Stimulated activated CD8-positive, alpha-beta memory T cell treated with anti-CD3 and anti-CD28 coated beads, Interleukin-2, amount 100 ng/mL, for 1 hour (primary cell): ENCODE results near the gene ESYT1.
"Not testable (repeated sequence)": the region's sequence is repeated elsewhere in the genome, so short reads cannot be mapped to it uniquely, and the experiment has no call there.

Source experiments
- DNase-seq, 2 donors: peaks; one replicate each; pipeline ENCODE4 v3.0.0-alpha.2; 2020; ENCODE audit warnings: low read depth in 2 of 2

The ESYT1 gene

DNA sequence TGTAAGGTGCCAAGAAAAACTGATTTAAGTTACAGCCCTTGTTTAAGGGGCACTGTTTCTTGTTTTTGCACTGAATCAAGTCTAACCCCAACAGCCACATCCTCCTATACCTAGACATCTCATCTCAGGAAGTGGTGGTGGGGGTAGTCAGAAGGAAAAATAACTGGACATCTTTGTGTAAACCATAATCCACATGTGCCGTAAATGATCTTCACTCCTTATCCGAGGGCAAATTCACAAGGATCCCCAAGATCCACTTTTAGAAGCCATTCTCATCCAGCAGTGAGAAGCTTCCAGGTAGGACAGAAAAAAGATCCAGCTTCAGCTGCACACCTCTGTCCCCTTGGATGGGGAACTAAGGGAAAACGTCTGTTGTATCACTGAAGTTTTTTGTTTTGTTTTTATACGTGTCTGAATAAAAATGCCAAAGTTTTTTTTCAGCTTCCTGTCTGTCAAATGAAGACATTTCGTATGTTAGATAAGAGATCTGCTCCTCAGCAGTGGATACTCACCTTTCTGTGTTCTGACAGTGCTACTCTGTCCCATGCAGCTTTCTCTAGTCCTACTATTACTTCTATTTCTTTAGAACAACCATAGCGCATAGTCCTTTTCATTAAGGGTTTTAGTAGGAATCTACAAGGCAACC lies 24.9 kb upstream of the ESYT1 start:
- no peak for DNase-seq

DNA sequence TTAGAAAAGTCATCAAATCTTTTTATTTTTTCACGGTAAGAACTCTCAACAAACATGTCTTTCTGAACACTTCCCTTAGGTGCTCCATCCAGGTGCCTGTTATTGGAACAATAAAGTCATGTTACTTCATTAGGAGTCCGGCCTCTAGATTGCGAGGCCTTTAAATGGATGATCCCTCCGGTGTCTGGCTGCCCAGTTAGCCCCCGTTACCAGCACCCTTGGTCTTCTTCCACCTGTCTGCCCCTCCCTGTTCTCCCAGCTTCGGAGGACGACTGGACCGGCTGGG lies 24.3 kb upstream of the ESYT1 start:
- no peak for DNase-seq

DNA sequence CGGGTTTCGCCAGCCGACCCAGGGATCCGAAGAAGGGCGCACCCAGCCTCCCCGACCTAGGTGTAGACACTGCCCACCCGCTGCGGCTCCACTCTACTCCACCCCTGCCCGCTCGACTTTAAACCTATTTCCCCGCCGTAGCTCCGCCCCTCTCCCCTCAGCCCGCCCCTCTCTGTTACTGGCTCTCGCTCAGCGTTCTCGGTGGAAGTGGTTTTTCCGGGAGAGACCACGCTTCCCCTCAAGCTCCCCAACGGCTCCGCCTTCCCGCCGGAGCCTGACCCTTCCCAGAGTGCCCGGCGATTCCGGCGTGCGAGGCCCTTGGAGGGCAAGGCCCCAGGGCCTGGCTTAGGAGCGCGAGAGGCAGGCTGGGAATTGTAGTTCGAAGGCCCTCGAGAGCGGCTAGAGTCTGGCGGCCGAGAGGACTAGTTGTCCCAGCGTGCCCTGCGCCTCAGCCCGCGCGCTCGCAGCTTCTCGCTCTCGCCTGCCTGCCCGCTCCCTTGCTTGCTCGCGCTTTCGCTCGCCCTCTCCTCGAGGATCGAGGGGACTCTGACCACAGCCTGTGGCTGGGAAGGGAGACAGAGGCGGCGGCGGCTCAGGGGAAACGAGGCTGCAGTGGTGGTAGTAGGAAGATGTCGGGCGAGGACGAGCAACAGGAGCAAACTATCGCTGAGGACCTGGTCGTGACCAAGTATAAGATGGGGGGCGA lies 23.8 kb upstream of the ESYT1 start, which contains the start of gene PA2G4:
Gene PA2G4, plus strand, starts transcription at position 451 of the 706 bp plus-strand sequence. Its CDS starts 179 bp downstream, at position 630.
- peak; percentile 90 to 92 for DNase-seq

DNA sequence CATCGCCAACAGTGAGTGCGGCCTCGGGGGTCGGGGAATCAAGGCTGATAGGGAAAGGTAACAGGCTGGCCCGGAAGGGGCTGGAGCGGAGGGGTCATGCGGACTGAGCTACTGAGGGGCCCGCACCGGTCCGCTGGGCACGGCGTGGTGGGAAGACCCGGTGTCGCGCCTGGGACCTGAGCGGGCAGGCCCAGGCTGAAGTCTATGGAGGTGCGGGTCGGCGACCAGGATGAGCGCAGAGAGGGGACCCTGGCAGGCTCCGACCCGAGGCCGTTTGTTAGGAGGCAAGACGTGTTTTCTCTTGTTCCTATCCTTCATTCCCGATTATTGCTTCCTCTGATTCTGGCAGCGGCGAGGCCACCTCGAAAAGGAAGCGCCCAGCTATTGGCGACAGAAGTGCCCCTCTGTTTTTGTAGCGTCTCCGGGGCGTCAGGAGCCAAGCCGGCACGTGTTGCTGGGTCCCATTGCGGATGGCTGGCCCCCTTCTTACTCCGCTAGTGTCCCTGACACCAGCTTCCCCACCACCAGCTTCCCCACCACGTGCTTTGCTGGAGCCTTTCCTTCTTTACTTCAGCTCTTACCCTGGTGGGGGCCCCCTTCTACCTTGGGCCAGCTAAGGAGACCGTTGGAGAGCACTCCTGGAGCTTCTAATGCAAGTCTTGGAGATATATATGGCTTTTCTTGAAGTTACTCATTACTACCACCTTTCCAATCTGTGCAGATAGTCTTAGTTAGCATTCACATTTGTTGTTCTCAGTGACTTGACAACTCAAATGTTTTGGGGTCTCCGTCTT lies 23.1 kb upstream of the ESYT1 start:
- DNase-seq, result no peak

DNA sequence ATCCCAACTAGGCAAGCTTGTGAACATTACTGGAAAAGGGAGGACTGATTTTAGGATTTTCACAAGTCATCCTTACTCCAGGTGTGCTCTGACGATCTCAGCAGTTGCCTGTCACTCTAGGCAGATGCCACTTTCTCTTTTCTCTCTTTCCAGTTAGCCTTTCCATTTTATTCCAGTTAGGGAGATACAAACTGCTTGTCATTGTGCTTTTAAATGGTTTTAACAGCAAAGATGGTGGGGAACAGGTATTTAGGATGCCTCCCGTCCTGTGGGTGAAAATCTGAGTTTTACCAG lies 22.5 kb upstream of the ESYT1 start:
- no peak for DNase-seq

DNA sequence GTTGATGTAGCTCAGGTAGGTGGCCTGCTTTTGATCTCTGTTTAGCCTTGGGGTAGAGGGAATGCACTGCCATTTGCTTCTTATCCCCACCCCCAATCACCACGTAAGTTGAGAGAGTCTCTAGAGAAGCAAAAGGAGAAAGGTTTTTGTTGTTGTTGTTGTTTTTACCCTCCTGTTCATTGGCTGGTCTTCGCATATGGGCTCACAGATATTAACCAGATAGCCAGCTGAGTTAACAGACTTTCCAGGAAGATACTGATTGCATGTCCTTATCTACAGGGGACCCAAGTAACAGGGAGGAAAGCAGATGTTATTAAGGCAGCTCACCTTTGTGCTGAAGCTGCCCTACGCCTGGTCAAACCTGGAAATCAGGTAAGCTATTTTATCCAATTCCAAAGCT lies 20.8 kb upstream of the ESYT1 start:
- no peak for DNase-seq

DNA sequence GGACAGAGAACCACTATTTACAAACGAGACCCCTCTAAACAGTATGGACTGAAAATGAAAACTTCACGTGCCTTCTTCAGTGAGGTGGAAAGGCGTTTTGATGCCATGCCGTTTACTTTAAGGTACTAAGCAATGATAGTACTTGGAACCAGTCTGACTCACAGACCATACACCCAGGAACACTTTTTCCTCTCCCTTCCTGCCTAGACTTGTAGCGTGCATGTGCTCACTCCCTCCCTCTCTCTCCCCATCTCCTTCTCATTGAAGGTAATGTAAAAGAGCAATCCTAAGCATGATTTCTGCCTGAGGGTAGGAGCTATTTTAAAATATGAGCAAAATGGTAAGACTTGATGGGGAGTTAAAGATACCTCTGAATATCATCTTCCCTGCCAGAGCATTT lies 17.5 kb upstream of the ESYT1 start:
- DNase-seq, result no peak

DNA sequence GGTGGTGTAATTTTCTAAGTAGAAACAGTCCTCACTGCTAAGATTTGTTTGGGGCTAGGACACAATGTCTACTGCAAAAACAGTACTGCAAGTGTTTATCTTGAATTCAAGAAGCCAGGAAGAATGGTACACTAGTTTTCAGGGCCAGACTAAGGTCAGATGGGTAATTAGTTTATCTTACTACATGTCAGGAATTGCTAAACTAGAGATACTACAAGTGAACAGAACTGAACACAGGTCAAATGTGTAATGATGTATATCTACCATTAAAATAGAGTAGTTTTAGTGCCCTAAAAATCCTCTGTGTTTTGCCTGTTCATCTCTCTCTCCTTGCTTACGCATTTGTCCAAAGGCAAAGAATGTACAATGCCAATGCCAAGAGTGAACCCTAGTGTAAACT lies 14.0 kb upstream of the ESYT1 start:
- DNase-seq, result no peak

DNA sequence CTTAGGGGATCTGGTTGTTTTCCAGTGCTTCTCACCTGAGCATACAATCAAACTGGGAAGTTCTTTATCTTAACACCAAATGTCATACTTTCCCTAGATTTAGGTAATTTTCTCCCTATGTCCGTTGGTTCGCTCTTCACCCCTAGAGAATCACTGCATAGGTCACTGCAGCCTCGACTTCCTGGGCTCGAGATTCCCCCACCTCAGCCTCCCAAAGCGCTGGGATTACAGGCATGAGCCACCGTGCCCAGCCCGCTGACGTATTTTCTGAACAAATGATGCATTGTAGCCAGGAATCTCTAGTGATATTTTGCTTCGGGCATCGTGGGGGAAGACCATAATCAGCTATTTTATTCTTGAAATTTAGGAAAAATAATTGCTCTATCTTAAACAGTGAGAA lies 12.7 kb upstream of the ESYT1 start:
- no peak for DNase-seq

DNA sequence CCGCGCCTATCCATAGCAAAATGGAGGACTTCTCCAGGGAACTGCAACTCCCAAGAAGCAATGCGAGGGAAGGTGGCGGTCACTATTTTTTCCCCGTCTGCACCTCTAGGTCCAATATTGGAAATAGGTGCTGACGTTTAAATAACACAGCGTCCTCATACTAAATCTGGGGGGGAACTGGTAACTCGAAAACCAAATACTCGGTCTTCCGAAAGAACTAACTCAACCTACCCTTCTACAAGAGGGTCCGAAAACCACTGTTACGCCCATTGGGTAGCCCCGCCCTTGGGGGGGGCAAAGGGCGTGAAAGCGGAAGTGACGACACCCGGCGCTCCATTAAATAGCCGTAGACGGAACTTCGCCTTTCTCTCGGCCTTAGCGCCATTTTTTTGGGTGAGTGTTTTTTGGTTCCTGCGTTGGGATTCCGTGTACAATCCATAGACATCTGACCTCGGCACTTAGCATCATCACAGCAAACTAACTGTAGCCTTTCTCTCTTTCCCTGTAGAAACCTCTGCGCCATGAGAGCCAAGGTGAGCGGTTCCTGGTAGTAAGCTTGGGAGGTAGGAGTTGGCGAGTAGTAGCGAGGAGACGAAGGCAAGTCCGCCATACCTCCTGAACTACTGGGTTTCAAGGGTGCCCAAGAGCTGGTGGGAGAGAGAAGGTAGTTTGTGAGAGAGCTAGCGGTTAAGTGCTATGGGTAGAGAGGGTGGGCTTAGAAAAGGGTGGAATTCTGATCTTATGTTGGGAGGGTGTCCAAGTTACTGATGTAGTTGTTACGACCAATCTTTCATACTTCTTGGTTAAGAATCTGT lies 11.6 kb upstream of the ESYT1 start, which contains the start of gene RPL41:
Gene RPL41, plus strand, starts transcription at position 367 of the 815 bp plus-strand sequence.
- peak; percentile 92 to 94 for DNase-seq

DNA sequence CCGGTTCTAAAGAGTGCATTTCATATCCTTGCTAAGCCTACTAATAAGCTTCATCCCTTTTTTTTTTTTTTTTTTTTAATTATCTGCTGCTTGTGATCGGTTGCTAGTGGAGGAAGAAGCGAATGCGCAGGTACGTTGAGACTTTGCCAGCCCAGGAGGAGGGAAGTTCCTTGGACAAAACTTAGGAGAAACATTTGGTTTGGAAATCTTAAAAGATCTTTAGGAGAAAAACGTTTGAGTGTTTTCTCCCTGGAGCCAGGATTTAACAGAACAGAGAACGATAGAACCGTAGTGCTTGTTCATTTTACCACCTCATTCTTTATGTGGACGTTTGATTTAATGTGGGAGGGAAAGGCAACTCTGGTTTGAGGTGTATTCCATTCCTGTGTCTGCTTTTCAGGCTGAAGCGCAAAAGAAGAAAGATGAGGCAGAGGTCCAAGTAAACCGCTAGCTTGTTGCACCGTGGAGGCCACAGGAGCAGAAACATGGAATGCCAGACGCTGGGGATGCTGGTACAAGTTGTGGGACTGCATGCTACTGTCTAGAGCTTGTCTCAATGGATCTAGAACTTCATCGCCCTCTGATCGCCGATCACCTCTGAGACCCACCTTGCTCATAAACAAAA lies 10.9 kb upstream of the ESYT1 start:
- DNase-seq, result not testable (repeated sequence)

DNA sequence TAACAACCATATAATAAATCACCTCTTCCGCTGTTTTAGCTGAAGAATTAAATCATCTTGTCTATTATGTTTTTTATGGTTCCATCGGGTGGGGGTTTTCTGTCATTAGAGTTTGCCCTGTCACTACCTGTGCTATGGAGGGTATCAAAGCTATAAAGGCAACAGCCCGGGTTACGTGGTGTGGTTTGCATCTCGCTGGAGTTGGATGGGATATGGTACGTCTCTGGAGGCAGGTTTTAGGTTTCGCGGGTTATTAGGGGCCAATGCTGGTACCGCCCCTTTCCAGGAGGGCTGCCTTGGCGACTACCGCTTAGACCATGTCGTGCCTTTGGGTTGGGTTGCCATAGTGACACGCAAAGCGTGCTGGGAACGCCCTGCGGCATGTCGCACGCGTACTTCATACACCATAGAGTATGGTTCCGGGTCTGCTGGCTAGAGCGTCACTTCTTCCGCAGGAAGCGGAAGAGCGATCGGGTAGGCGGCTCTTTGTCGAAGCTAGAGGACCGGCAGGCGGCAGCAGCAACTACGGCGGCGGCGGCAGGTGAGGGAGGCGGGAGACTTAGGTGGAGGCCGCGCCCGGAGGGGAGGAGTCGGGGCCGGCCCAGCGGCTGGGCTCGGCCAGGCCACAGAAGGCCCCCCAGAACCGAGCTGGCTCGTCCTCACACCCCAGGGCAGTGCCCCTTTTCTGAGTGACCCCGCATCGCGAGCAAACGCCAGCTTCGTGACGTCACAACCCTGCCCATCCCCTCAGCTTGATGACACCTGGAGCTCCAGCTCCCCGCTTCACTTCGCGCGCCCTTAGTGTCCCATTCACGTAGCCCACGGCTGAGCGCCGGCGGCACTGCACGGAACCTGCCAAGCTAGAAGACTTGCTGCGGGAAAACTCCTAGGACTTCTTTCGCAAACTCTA lies 10.0 kb upstream of the ESYT1 start, which contains the start of gene ZC3H10:
Gene ZC3H10, plus strand, starts transcription at position 489 of the 910 bp plus-strand sequence. CDS start 2,297 bp downstream, outside the sequence.
- DNase-seq, result peak; percentile 94 to 96

DNA sequence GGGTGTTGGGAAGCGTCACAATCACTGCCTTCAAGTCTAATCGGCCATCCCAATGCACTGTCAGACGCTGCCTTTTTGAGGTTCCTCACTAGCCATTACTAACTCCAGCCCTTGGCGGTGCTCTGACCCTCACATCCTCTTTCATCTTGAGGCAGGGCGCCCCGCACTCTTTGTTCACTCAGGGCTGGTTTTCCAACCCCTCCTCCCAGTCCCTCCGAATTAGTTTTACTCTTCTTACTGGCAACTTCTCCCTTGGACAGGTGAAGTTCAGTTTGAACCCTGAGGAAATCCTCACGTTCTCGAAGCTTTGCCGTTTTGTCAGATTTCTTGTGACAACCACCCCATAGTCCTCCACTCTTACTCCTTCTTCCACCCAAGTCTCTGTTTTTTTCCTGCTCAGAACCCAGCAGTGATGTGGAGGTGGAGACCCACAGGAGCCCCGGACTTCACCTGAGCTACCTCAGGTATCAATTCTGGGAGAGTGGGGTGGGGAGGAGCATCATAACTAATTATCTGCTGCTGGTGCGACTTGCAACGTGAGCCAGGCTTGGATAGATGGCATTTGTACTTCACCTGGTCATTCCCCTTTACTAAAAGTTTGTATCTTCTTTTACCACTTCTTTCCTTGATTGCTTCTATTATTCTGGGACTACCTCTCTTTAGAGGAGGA lies 9.2 kb upstream of the ESYT1 start:
- DNase-seq, result no peak

DNA sequence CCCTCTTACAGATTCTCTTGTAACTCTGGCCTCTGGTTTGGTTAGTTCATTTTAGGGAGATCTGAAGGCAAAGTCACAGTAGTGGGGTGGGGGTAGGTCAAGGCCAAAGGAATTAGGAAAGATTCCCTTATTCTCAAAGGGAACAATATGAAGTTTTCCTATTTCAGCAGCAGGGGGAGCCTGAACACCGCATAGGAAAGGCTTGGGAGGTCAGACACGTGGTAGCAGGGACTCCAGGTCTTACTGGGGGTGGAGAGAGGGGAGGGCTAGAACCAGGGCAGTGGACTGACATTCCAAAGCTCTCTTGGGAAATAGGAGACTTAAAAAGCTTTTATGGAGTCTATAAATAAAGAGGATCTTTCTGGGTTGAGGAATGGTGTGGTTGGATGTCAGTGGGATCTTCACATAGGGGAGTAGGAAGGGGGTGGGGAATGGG lies 8.7 kb upstream of the ESYT1 start:
- DNase-seq, result no peak

DNA sequence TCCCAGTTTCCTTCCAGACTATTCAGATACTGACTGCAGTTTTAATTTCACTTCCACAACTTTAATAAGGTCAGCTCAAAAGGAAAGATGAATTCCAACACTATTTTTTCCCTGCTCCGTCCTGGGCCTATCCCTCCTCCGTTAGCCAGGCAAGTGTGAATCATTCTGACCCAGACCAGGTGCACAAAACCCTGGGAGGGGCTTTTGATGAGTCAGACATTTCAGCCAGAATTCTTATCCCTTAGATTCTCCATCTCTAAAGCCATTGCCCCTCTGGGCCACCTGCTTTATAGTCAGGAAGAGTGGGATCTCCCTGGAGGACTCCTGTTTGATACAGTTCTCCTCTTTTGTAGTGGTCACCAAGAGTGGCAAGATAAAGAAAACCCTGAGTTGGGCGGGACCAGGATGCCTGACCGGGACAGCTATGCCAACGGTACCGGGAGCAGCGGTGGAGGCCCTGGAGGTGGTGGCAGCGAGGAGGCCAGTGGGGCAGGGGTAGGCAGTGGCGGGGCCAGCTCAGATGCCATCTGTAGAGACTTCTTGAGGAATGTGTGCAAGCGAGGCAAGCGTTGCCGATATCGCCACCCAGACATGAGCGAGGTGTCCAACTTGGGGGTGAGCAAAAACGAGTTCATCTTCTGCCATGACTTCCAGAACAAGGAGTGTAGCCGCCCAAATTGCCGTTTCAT lies 7.8 kb upstream of the ESYT1 start:
- DNase-seq, result no peak

DNA sequence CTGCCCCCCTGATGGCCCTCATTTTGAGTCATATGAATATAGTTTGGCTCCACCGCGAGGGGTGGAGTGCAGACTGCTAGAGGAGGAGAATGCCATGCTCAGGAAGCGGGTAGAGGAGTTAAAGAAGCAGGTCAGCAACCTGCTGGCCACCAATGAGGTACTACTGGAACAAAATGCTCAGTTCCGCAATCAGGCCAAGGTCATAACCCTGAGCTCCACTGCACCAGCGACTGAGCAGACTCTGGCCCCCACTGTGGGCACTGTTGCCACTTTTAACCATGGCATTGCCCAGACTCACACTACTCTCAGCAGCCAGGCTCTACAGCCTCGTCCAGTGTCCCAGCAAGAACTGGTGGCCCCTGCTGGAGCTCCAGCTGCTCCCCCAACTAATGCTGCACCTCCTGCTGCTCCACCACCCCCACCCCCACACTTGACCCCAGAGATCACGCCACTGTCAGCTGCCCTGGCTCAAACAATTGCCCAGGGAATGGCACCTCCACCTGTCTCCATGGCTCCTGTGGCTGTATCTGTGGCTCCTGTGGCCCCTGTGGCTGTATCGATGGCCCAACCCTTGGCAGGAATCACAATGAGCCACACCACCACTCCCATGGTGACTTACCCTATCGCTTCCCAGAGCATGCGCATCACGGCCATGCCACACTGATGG lies 6.7 kb upstream of the ESYT1 start:
- DNase-seq, result no peak

DNA sequence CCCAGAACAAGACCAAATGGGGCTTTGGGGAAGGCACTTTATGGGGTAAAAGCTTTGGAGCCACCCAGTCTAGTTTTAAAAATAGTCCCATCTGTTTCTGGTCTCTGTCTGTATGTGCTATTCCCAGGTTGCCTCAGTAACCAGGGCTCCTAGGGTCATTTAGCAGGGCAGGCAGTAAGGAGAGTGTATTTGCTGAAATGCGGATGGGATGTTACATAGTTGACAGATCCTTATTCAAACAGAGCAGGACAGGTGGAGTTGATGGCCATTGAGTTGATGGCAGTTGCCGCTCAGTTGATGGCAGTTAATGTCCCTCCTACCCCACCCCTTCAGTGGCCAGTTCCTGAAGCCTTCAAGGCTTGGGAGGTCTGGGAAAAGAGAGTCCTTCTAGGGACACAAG lies 5.4 kb upstream of the ESYT1 start:
- DNase-seq, result no peak

DNA sequence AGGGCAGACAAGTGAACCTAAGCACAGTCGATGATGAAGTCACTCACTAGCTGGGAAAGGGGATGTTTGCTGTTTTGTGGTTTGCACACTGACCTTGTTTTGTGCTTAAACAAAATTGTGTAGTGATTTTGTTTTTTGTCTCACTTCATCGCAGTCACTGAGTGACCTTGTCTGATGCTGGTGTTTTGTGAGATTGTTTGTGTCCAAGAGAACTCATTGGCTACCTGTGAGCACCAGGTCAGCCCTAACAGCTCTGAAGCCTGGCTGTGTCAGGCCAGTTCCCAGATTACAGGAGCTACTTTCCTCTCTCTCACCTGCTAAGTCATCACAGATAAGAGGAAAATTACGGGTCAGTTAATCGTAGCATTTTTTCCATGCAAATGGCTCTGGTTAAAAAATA lies 3.9 kb upstream of the ESYT1 start:
- no peak for DNase-seq

DNA sequence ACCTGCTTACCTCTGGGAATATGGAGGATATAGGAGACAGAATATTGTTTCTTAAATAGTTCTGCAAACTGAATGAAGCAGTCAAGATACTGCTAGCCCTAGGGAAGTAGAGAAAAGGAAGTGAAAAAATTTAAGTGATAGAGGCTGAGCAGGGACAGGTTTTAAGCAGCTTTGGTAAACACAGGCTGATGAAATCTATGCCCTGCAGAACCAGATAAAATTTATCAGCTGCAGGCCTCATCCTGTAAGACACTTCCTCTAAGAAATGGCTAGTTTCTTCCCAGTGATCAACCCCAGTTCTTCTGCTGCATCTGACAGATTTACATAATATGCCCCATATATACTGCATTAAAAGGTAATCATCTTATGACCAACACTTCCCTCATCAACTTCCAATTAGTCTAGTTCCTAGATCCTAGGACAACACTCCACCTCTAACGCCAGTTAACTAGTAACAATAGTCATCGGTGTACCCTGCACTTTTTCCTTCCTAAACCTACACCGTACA lies 1.3 kb upstream of the ESYT1 start:
- no peak for DNase-seq
